NCI-H226 (cell line): Measurements from ENCODE around the gene DMTF1.
"Not testable (repeated sequence)": the region's sequence is repeated elsewhere in the genome, so short reads cannot be mapped to it uniquely, and the experiment has no call there.

ENCODE experiments used
- DNase-seq: peaks from one replicate; pipeline ENCODE4 v3.0.0-alpha.2; 2015

DMTF1 gene

DNA sequence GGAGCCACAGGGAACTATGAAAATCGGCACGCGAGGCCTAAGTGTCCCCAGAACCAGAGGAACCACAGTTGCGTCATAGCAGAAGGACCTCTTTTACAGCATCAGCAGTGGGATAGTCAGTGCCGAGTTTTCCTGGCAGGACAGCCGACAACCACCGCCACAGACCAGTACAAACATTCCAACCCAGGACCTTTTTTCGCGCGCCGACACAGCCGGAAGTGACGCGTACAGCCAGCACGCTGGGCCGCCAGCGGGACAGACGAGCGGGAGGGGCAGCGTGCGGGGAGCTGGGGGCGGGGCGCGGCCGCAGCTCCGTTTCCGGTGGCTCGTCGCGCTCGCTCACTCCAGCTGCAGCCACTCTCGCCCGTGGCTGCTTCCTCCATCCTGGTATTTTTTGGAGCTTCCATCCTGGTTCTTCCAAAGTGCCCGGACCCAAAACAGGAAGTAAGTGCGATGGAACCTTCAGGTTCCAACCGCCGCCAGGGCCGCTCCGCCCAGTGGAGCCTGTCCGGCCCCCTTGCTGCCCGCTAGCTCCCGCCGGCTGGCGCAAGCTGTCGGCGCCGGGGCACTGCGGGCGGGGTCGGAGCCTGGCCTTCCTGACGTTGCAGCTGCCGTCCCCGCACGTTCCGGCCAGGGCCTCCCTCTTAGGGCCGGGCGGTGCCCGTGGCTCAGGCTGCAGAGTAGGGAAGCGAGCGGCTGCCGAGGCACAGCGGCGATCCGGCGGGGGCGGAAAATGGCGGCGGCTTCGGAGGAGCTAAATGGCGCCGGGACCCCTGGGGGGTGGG, at the start of gene DMTF1:
TSS of gene DMTF1 (plus strand) at position 342 of the 785 bp plus-strand sequence. CDS start 12,489 bp downstream, outside the sequence.
- peak; percentile 93 for DNase-seq

- no peak for DNase-seq
These were observed 46.9 kb upstream of the DMTF1 start for GRCh38 chr7:87105401-87105800.

GRCh38 chr7:87106974-87107612, 45.2 kb upstream of the DMTF1 start:
- DNase-seq, result no peak

DNA sequence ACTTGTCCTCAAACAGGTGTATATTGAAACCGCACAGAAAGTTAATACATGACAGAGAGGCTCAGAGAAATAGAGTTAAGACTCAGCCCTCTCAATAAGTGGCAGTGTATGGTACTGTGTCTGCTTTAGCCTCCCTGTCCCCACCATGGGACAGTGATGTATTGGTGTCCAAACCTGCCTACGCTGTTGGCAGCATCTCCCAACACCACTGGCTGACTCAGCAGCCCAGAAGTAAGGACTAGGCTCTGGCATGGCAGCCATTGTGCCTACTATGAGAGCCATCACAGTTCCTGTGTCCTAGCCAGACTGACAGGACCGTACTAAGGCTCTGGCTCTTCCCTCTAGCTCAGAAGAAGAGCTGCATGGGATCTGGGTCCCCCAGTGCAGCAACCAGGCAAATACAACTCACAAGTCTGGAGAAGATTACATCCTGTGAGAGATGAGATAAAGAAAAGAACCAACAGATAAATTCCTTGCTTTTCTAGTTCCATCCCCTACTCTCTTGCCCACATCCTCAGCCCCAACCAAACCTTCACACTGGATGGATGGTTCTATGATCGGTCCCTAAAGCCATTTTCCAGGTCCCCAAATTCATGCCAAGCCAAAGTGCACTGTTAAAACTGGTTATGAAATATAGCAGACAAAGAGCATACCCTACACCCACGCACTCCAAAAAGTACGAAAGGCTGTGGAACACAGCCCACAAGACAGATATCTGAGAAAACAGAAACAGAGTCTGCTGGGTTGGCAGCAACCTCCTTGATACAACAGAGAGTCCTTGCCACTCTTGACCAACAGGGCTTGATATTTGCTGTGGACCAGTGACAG, 44.1 kb upstream of the DMTF1 start:
- DNase-seq, result no peak

- peak; percentile 78 for DNase-seq
These were observed 41.5 kb upstream of the DMTF1 start for GRCh38 chr7:87110778-87111177.

DNA sequence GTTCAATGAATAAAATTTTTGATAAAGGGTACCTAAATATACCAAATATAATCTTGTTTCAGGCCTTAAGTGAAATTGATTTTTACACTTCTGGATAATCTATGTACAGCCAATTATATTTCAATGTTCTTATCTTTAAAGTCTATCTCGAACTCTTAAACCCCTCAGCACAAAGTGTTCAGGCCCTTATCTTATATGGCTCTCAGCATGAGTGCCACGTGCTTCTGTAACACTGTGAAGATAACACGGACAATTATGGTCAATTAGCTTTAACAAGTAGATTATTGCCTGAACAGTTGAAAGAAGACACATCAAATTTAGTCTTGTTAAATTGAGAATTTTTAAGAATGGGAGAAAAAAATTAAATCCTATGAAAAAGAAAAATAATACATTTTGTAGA, 40.4 kb upstream of the DMTF1 start:
- DNase-seq, result no peak

GRCh38 chr7:87113077-87113476, 39.2 kb upstream of the DMTF1 start:
- peak; percentile 72 for DNase-seq

GRCh38 chr7:87113904-87114303, 38.3 kb upstream of the DMTF1 start:
- DNase-seq, result not testable (repeated sequence)

- not testable (repeated sequence) for DNase-seq
These were observed 36.5 kb upstream of the DMTF1 start for GRCh38 chr7:87115772-87116171.

GRCh38 chr7:87116315-87116714, 35.9 kb upstream of the DMTF1 start:
- no peak for DNase-seq

DNA sequence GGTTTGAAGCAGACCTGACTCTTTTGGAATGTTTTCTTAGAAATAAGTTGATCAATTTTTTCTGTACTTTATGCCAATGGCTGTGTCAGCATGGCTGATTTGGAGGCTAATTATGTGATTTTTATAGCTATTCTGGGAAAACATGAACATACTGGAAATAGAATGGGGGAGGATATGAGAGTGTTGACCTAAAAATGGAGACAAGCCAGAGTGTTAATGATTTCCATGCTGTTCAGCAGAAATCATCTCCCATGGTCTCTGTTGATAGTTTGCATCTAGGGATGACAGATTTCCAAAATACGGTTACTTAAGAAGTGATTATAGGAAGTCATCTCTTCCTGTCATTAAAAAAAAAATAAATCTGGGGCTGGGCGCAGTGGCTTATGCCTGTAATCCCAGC, 32.7 kb upstream of the DMTF1 start:
- DNase-seq, result no peak

DNA sequence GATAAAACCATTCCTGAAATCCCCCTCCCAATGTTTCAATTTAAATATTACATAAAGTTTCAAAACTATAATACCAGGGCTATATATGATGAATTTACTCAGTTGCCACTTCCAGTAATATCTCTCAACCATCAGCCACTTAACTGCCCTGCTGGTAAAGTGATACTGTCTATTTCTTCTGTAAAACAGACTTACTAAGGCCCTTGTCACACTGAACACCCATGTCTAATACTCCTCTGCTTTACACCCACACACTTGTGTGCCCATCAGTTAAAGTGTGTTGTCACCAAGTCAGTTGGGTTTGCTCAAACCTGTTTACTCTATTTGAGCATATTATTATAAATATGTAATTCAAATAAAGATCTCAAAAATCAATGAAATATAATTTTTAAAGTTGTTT, 29.1 kb upstream of the DMTF1 start:
- DNase-seq, result no peak

GRCh38 chr7:87127019-87127418, 25.2 kb upstream of the DMTF1 start:
- DNase-seq, result no peak

DNA sequence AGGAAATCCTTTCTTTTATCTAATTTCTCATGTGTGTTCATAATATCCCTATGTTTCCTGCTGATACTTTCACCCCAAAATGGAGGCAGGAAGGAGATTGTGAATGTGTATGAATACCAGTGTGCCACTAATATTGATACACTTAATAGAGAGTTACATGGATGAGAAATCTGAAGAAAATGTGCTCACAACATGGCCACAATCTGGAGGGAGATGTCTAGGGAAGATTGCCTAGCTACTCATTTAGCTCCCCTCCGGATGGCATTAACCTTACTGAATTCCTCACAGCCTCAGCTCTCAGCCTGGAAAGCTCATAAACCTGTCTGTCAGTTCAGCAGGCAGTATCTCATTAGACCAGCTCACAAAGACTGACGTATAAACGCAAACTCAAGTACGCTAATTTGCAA, 23.4 kb upstream of the DMTF1 start:
- DNase-seq, result no peak

GRCh38 chr7:87129332-87129731, 22.9 kb upstream of the DMTF1 start:
- DNase-seq, result no peak

GRCh38 chr7:87129848-87130247, 22.4 kb upstream of the DMTF1 start:
- DNase-seq, result no peak

DNA sequence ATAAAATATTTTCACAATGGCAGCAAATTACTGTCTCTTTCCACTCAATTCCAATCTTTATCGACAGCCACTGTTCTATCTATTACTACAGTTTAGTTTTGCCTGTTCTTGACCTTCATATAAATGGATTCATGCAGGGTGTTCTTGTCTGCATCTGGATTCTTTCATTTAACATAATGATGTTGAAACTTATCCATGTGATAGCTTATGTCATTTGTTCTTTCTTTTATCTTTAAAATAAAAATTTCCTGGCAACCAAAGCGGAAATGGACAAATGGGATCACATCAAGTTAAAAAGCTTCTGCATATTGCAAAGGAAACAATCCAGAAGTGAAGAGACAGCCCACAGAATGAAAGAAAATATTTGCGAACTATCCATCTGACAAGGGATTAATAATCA, 20.5 kb upstream of the DMTF1 start:
- DNase-seq, result no peak

- DNase-seq, result no peak
These were observed 15.0 kb upstream of the DMTF1 start for GRCh38 chr7:87137271-87137670.

GRCh38 chr7:87139514-87139913, 12.7 kb upstream of the DMTF1 start:
- DNase-seq, result no peak

GRCh38 chr7:87140271-87140748, 11.9 kb upstream of the DMTF1 start:
- peak; percentile 81 for DNase-seq

DNA sequence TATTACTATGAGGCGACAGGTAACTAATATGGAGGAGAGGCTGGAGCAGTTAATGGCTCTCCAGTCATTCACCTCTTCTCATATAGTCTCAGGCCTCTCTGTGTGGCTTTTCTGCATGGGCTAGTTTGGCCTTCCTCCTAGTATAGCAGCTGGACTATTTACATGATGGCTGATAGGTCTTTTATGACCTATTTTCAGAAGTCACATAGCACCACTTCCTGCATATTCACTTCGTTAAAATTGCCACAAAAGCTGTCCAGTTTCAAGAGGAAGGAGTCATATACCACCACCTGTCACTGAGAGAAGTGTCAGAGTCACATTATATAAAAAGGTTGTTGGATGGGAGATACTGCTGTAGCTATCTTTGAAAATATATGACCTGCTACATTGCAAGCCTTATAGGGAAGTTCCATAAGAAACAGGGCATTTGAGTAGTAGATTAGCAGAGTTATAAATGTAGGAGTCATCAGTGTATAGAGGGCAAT, 8.0 kb upstream of the DMTF1 start:
- DNase-seq, result no peak

DNA sequence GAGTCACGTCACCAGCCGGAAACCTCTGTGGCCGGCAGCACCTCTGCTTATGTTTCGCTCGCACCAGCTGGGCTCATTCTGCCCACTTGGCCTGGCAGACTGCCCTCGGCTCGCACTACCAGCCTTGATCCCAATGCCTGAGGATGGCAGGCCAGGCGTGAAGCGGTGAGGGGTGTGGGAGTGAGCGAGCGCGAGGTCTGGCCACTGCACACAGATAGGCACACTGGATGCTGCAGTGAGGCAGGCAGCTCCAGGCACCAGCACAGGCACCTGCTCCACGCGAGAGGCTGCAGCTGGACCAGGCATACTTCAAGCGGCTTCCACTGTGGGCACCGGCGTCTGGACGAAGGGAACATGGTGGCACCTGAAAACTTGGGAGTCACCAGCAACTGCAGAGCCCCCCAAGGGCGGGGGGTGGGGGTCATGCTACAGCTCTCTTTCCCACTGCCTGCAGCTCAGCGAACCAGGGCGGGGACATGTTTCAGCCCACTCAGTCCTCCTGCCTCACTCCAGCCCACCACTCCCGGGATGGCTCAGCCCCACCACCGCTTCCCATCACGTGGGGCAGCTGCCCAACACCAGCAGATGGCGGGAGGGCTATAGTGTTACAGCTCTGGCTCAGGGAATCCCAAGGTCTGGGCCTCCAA, 5.4 kb upstream of the DMTF1 start:
- no peak for DNase-seq

GRCh38 chr7:87147500-87147899, 4.8 kb upstream of the DMTF1 start:
- no peak for DNase-seq
